ENCODE results near the gene TOM1L2.

GRCh38 chr17:17830740-17831207, 141.4 kb downstream of the TOM1L2 start:
- TF ChIP-seq POLR2A (IDR thresholded peaks at IDR 0.05) (no peak), CTCF (IDR thresholded peaks at IDR 0.05 in 4 of 5, conservative IDR thresholded peaks at IDR 0.05 in 1 of 5) (no peak)
